Measurements from ENCODE around the gene PRTN3.
A peak's percentile ranks its signal among the peaks of the same experiment; 100 is the strongest.
"Not testable (repeated sequence)": the region's sequence is repeated elsewhere in the genome, so short reads cannot be mapped to it uniquely, and the experiment has no call there.

Gene PRTN3

GRCh38 chr19:879711-880438 is 39.1 kb downstream of the PRTN3 start:
- no peak for DNase-seq
- no peak for TF ChIP-seq GATA1 (IDR thresholded peaks at IDR 0.05; ENCODE audit: low read depth, low read length)
- no peak for TF ChIP-seq POLR2A (IDR thresholded peaks at IDR 0.05; ENCODE audit: low read length)

- DNase-seq, result no peak
Observed at GRCh38 chr19:881385-882071, 40.7 kb downstream of the PRTN3 start.

GRCh38 chr19:882871-883497 is 42.2 kb downstream of the PRTN3 start:
- no peak for TF ChIP-seq GATA1 (IDR thresholded peaks at IDR 0.05; ENCODE audit: low read depth, low read length)
- no peak for TF ChIP-seq POLR2A (IDR thresholded peaks at IDR 0.05; ENCODE audit: low read length)
- no peak for DNase-seq

More at GRCh38 chr19:881385-882071, 40.7 kb downstream of the PRTN3 start:
- no peak for TF ChIP-seq POLR2A (IDR thresholded peaks at IDR 0.05; ENCODE audit: low read length)
- no peak for TF ChIP-seq GATA1 (IDR thresholded peaks at IDR 0.05; ENCODE audit: low read depth, low read length)

GRCh38 chr19:883661-884211 is 42.9 kb downstream of the PRTN3 start:
- DNase-seq, result peak in 1 of 2 experiments; percentile 38
- TF ChIP-seq GATA1 (IDR thresholded peaks at IDR 0.05; ENCODE audit: low read depth, low read length), result no peak
- no peak for TF ChIP-seq POLR2A (IDR thresholded peaks at IDR 0.05; ENCODE audit: low read length)

GRCh38 chr19:884420-885211 is 43.8 kb downstream of the PRTN3 start:
- TF ChIP-seq GATA1 (IDR thresholded peaks at IDR 0.05; ENCODE audit: low read depth, low read length) (no peak), POLR2A (IDR thresholded peaks at IDR 0.05; ENCODE audit: low read length) (no peak)
- no peak for DNase-seq

- no peak for TF ChIP-seq GATA1 (IDR thresholded peaks at IDR 0.05; ENCODE audit: low read depth, low read length)
- no peak for TF ChIP-seq POLR2A (IDR thresholded peaks at IDR 0.05; ENCODE audit: low read length)
- DNase-seq, result no peak
Observed at GRCh38 chr19:885536-886224, 44.9 kb downstream of the PRTN3 start.

GRCh38 chr19:887072-887471 is 46.3 kb downstream of the PRTN3 start:
- TF ChIP-seq GATA1 (IDR thresholded peaks at IDR 0.05; ENCODE audit: low read depth, low read length), result no peak
- TF ChIP-seq POLR2A (IDR thresholded peaks at IDR 0.05; ENCODE audit: low read length), result no peak

GRCh38 chr19:887599-887998 is 46.8 kb downstream of the PRTN3 start:
- no peak for TF ChIP-seq POLR2A (IDR thresholded peaks at IDR 0.05; ENCODE audit: low read length)
- no peak for TF ChIP-seq GATA1 (IDR thresholded peaks at IDR 0.05; ENCODE audit: low read depth, low read length)
- no peak for DNase-seq

More at GRCh38 chr19:887072-887471, 46.3 kb downstream of the PRTN3 start:
- DNase-seq, result no peak

- TF ChIP-seq GATA1 (IDR thresholded peaks at IDR 0.05; ENCODE audit: low read depth, low read length), result no peak
- no peak for TF ChIP-seq POLR2A (IDR thresholded peaks at IDR 0.05; ENCODE audit: low read length)
- DNase-seq, result peak; percentile 63 to 64
Observed at GRCh38 chr19:888581-889385, 48.0 kb downstream of the PRTN3 start.

GRCh38 chr19:889662-890295 is 49.0 kb downstream of the PRTN3 start:
- no peak for DNase-seq
- TF ChIP-seq GATA1 (IDR thresholded peaks at IDR 0.05; ENCODE audit: low read depth, low read length), result no peak
- TF ChIP-seq POLR2A (IDR thresholded peaks at IDR 0.05; ENCODE audit: low read length), result no peak

- DNase-seq, result no peak
- TF ChIP-seq POLR2A (IDR thresholded peaks at IDR 0.05; ENCODE audit: low read length), result no peak
- TF ChIP-seq GATA1 (IDR thresholded peaks at IDR 0.05; ENCODE audit: low read depth, low read length), result no peak
Observed at GRCh38 chr19:890831-891230, 50.0 kb downstream of the PRTN3 start.

- DNase-seq, result not testable (repeated sequence)
Observed at GRCh38 chr19:891421-892200, 50.8 kb downstream of the PRTN3 start.

All from erythroblast (primary cell).